HepG2 (cell line): ENCODE results near the gene CYP17A1. TPM values are rescaled to one million over a fixed set of nuclear protein-coding genes. Genes with fewer than 3 reads are reported as not detected.
A peak's percentile ranks its signal among the peaks of the same experiment; 100 is the strongest.

Source experiments
- AFF4 ChIP-seq: sonication (generic); formaldehyde crosslinking; IDR thresholded peaks from 2 replicates; pipeline ENCODE4 v1.4.0; 2020; ENCODE audit warnings: missing genetic modification reagents
- EED ChIP-seq: sonication (generic); formaldehyde crosslinking; IDR thresholded peaks from 2 replicates; pipeline ENCODE4 v1.5.0; 2020; ENCODE audit warnings: mild to moderate bottlenecking, missing genetic modification reagents
- ISX ChIP-seq: sonication (generic); formaldehyde crosslinking; conservative IDR thresholded peaks from 2 replicates; pipeline ENCODE4 v1.5.0; 2020; ENCODE audit warnings: missing genetic modification reagents
- KLF6 ChIP-seq: IDR thresholded peaks from 2 replicates; pipeline ENCODE4 v1.8.0; 2016; ENCODE audit warnings: missing biosample characterization, missing genetic modification reagents
- PHF5A ChIP-seq: IDR thresholded peaks from one replicate; pipeline ENCODE4 v1.6.1; 2018; ENCODE audit warnings: low read depth, missing genetic modification reagents; ENCODE audit not compliant: unreplicated experiment
- SALL1 ChIP-seq: sonication (generic); formaldehyde crosslinking; IDR thresholded peaks from 2 replicates; pipeline ENCODE4 v1.8.0; 2022; ENCODE audit warnings: mild to moderate bottlenecking, missing genetic modification reagents
- SUZ12 ChIP-seq: fragments of 150-350 bp; IDR thresholded peaks from 2 replicates; pipeline ENCODE4 v1.6.1; 2014; ENCODE audit warnings: low read depth, low read length
- USF2 ChIP-seq, 2 experiments: sonication (generic) in 1 of 2; formaldehyde crosslinking in 1 of 2; IDR thresholded peaks; 2 replicates each; pipeline versions ENCODE4 v1.5.1 to v1.6.1; 2011 to 2020; ENCODE audit warnings: borderline replicate concordance in 1 of 2, low read depth in 1 of 2, low read length in 1 of 2, mild to moderate bottlenecking in 1 of 2, missing genetic modification reagents in 1 of 2, moderate library complexity in 1 of 2
- ZBTB38 ChIP-seq: sonication (generic); formaldehyde crosslinking; IDR thresholded peaks from 2 replicates; pipeline ENCODE4 v1.5.1; 2020; ENCODE audit warnings: mild to moderate bottlenecking, missing genetic modification reagents
- ZFP41 ChIP-seq: sonication (generic); formaldehyde crosslinking; IDR thresholded peaks from 2 replicates; pipeline ENCODE4 v1.4.0; 2020; ENCODE audit warnings: mild to moderate bottlenecking, missing genetic modification reagents, borderline replicate concordance
- ZHX2 ChIP-seq, 2 experiments: sonication (generic) in 1 of 2; formaldehyde crosslinking in 1 of 2; IDR thresholded peaks; 2 replicates each; pipeline versions ENCODE4 v1.6.1 to v1.9.0; 2014 to 2022; ENCODE audit warnings: antibody characterized with exemption in 1 of 2, borderline replicate concordance in 1 of 2, inconsistent platforms in 1 of 2, low read depth in 1 of 2, missing genetic modification reagents in 1 of 2
- ZNF34 ChIP-seq: sonication (generic); formaldehyde crosslinking; IDR thresholded peaks from 2 replicates; pipeline ENCODE4 v1.4.0; 2020; ENCODE audit warnings: mild to moderate bottlenecking, missing genetic modification reagents, borderline replicate concordance
- ZNF556 ChIP-seq: sonication (generic); formaldehyde crosslinking; IDR thresholded peaks from 2 replicates; pipeline ENCODE4 v1.4.0; 2020; ENCODE audit warnings: mild to moderate bottlenecking, missing genetic modification reagents, borderline replicate concordance
- ZNF747 ChIP-seq: sonication (generic); formaldehyde crosslinking; IDR thresholded peaks from 2 replicates; pipeline ENCODE4 v1.8.1; 2023; ENCODE audit warnings: missing genetic modification reagents, mild to moderate bottlenecking, borderline replicate concordance
- ZNF879 ChIP-seq: sonication (generic); formaldehyde crosslinking; IDR thresholded peaks from 2 replicates; pipeline ENCODE4 v1.8.1; 2023; ENCODE audit warnings: missing genetic modification reagents
- polyA plus RNA-seq, 8 experiments: library from polyadenylated mRNA; depleted of rRNA in 3 of 8; stranded (reverse) in 7 of 8; unstranded in 1 of 8; fragments of >200 nt; fragmentation: Illumina TruSeq in 4 of 8; extraction: Trizol in 4 of 8; gene quantifications; 2 replicates each; pipeline versions ENCODE4 v1.2.1 to v1.2.3, GENCODE V29; 2011 to 2016; ENCODE audit warnings: low read depth in 4 of 8, missing spikeins in 1 of 8, mixed read lengths in 1 of 8; ENCODE audit not compliant: insufficient read depth in 1 of 8
- total RNA-seq, 5 experiments: library from RNA; depleted of rRNA; stranded (reverse); fragments of >200 nt; fragmentation: Illumina TruSeq; extraction: Trizol; gene quantifications; 2 replicates each; pipeline ENCODE4 v1.2.3, GENCODE V29; 2016; ENCODE audit warnings: low read depth in 1 of 5
- TF ChIP-seq, protein P1 (sequence below): sonication (generic); formaldehyde crosslinking; IDR thresholded peaks from 2 replicates; pipeline ENCODE4 v1.8.1; 2023; ENCODE audit warnings: mild to moderate bottlenecking, moderate library complexity, missing genetic modification reagents

CYP17A1 gene
- total and polyA plus RNA-seq, 2 of the 13 experiments (the other 11 are each of a cell fraction or from before 2014, with no cell fraction given): 0.13 to 1.1 TPM

DNA sequence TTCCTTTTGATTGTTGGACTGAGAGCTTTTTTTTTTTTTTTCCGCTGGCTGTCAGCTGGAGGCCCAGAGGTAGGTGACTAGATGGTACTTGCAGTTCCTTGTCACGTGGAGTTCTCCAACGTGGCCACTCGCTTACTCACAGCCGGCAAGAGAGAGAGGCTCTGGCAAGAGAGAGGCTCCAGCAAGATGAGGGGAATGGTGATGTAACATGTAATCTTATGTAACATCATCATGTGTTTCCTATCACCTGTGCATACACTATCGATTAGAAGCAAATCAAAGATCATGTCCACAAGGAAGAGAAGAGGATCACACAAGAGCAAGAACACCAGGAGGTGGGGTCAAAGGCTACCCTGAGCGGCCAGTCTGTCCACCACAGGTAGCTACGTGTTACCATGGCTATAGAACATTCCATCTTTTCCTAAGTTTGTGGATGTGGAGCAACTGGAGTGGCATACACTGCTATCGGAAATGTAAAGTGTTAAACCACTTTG, 12.9 kb upstream of the CYP17A1 start (continued):
- TF ChIP-seq, protein P1, sequence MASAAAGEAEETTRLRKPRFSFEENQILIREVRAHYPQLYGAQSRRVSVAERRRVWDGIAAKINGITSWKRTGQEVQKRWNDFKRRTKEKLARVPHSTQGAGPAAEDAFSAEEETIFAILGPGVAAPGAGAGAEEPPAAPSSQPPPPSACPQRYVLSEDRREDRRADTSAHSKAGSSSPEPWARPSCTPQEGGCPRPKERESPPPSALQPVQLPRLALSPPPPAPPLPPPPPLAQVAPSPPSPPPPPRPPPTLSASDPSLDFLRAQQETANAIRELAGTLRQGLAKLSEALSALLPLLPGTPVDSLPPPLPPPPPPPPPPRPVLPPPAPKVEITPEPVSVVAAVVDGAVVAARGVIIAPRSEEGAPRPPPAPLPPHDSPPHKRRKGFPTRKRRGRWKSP: peak; percentile 78; the same call in 1 of the 2 replicates
- TF ChIP-seq ZNF879 (CRISPR knock-in tag) (no peak), USF2 (IDR thresholded peaks at IDR 0.05; ENCODE audit: low read depth, low read length) (peak; percentile 75), USF2 (CRISPR knock-in tag; IDR thresholded peaks at IDR 0.05; ENCODE audit: borderline replicate concordance) (peak; percentile 89), ZNF556 (CRISPR knock-in tag) (peak; percentile 90; the same call in 1 of the 2 replicates), PHF5A (CRISPR knock-in tag) (peak; percentile 27), ISX (CRISPR knock-in tag) (no peak), ZHX2 (IDR thresholded peaks at IDR 0.05; ENCODE audit: low read depth) (no peak), ZHX2 (CRISPR knock-in tag; IDR thresholded peaks at IDR 0.05; ENCODE audit: borderline replicate concordance) (no peak), SUZ12 (no peak), ZNF747 (0 out of 2 replicates have a peak, but pooled peaks have one; percentile 34), ZNF34 (CRISPR knock-in tag) (no peak), ZBTB38 (CRISPR knock-in tag) (peak; percentile 74), SALL1 (peak; percentile 98), EED (CRISPR knock-in tag) (no peak; the same call in 1 of the 2 replicates), ZFP41 (no peak), AFF4 (CRISPR knock-in tag) (no peak), KLF6 (CRISPR knock-in tag) (peak; percentile 44; the same call in 1 of the 2 replicates)
